CD4-positive, alpha-beta T cell treated with Interferon alpha-2 for 1 hour (primary cell): ENCODE measurements around the gene TENM4.

Experiments used
- DNase-seq, 2 donors: peaks; one replicate each; pipeline ENCODE4 v3.0.0-alpha.2; 2020 to 2022

Gene TENM4

DNA sequence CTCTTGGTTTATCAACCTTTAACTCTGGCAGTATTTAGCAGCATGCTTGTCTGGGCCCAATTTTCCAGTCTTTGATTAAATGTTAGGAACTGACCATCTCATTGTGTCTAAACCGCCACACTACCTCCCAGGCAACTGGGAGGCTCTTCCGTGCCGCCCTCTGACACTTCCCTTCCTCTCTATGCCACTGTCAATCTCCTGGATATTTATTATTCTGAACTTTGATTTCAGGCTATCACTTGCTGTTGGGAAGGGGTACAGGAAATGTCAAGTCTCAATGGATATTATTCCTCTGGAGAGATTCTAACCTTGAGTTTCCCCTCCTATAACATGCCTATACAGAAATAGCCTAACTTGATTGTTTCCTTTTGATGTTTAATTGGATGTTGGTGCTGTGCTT is 643.3 kb downstream of the TENM4 start:
- DNase-seq, result no peak

DNA sequence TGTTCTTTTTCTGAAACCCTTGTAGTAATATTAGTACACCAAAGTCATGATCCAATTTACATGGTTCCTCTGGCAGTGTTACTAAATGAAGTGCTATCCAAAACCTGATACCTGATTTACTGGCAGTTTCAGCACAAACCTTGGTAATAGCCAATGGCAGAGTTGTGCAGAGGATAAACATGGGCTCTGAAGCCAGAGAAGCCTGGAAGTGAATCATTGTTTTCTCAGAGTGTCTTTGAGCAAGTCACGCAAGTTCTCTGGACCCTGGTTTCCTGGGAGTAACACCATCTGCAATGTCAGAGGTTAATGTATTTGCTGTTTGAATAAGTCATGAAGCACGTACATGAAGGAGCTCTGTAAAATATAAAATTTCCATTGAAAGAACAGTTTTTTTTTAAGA is 643.9 kb downstream of the TENM4 start:
- no peak for DNase-seq

DNA sequence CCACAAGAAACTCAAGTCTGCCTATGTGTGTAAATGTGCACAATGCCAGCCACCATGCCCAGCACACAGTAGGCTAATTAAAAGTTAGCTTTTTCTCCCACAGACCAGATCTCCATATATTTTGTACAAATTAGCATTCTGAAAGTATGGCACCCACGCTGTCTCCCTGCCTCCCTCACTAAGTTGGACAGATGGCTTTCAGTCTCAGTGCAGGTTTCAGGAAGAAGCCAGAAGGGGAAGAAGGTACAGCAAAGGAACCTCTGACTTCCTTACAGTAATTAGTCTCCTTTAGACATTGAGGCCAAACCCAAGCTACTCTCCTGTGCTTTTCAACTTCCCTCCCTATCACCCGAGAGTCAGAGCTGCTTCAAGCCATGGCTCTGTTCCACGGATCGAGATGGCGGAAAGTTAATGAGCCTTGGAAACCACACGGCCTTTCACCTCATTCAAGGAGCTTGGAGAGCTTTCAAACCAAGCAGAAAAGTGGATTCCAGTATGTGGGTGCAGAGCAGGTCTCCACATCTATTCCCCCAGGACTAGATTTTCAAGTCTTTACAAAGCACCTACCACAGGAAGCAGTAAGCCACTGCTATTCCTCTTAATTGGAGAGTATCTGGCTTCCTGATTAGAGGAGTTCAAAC is 645.1 kb downstream of the TENM4 start:
- no peak for DNase-seq

DNA sequence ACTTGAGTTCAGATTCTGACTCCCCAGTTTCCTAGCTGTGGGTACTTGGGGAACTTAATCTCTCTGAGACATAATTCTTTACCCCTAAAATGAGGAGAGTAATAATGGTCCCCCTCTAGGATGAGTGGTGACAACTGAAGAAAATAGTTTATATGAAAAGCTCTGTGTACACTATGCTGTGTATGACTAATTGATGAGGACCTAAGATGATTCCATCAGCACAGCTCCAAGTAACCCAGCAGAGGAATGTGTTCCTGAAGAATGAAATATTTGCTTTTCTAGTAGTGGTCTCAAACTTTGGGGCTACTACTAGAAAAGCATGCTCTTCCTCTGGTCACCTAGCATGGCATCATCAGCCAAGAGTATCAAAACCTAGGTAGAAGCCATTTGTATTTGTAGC is 648.9 kb downstream of the TENM4 start:
- no peak for DNase-seq

DNA sequence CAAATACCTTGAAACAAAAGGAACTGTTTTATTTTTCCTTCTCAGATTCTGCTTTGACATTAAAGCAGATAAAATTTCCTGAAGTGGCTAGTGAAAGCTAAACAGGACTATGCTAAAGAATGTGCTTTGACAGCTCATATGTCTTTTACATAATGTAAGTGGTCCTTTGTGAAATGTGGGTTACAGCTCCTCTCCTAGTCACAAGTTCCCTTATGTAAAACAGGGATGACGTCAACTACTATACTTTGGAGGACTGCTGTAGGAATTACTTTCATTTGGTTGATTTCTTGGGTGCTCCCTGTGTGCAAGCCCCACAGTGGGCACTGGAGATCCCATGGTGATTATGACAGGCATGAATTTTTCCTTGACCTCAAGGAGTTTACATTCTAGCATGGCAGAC is 649.6 kb downstream of the TENM4 start:
- DNase-seq, result no peak

DNA sequence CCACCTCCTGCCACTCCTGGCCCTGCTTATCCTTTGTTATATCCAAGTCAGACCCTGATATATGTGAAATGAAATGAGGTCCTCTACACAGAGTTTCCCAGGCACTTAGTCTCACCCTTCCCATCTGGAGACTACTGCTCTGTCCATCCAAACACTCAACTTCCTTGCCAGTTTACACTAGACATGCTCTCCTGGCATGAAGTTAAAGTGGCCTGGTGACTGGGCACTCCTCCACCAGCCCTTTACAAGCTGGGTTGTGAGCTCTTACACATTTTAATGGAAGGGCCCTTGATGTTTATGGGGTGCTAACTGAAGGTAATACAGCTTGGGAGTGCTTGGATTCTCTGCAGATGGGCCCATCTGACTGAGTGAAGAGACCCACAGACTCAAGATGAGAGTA is 650.0 kb downstream of the TENM4 start:
- no peak for DNase-seq

DNA sequence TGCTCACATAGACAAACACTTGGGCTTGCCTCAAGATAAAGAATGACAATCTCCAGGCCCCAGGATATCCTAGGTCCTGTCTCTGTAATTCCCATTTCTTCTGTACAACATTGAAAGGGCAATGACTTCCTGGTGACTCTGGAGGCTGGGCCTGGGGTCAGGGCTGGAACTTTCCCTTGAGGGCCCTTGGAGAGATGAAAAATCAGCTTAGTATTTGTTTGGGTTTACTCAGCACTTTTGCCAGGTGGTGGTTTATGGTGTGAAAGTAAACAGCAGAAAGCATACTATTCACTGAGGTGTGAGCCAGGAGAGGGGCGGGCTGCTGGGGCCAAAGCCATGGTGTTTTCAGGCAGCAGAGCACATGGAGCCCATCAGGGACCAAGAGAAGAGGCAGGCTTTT is 651.5 kb downstream of the TENM4 start:
- no peak for DNase-seq

DNA sequence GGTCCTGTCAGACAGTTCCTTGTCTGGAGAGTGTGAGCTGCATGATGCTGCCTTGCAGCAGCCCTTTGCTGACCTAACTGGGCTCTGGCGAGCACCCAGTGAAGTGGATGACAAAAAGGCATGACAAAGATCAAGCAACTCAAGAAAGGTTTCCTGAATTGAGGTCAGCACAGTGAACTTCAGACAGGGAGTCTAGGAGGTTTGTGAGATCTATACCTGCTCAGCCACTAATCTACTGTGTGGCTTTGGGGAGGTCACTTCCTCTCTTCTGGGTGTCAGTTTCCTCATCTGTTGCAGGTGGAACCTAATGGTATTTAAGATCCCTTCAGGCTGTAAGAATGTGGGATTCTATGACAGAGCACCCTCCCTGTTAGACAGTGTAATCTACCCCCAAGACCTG is 652.3 kb downstream of the TENM4 start:
- DNase-seq, result no peak

DNA sequence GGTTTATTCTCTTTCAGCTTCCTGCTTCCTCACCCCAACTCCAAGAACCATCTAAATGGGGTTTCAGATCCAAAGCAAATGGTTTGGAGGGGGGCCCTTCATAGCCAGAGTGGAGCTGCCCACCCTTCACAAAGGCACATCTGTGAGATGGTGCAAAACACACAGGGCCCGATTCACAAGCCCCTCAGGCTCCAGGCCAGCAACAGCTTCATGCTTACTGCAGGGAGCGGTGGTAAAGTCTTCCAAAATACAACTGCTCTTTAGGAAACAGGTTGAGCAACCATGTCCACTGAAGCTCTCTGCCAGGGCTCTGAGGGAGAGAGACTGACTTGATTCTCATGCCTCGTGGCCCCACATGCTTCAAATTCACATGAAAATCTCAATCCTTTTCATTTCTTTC is 653.1 kb downstream of the TENM4 start:
- DNase-seq, result no peak

DNA sequence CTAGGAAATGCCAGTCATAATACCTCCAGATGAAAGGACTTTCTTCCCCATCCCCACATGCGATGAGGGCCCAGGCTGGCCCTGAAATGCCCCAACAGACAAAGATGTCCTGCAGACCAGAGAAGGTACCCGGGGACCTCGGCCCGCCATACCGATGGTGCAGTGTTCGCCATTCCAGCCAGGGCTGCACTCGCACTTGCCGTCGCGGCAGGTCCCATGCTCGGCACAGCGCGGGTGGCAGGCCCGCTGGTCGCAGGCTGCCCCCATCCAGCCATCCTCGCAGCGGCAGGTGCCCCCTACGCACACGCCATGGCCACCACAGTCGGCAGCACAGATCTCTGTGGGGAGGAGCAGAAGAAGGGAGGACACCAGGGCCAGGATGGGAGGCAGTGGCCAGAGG is 654.1 kb downstream of the TENM4 start:
- DNase-seq, result no peak

DNA sequence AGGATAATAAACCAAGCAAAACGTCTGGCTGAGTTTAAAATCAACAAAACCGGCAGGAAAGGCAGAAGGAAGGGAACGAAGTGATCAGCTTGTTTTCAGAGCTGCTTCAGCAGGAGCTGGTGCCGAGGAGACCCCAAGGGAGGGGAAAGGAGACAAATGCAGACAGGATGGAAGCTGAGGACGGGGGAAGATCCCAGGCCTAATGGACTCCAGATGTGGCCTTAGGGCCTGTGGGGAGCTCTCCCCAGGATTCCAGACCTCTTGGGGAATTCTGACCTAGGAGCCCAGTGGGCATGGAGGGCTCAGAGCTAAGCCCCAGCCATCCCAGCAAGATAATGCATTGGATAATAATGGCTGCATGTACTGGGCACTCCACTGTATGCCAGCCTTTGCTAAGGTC is 654.7 kb downstream of the TENM4 start:
- DNase-seq, result no peak

DNA sequence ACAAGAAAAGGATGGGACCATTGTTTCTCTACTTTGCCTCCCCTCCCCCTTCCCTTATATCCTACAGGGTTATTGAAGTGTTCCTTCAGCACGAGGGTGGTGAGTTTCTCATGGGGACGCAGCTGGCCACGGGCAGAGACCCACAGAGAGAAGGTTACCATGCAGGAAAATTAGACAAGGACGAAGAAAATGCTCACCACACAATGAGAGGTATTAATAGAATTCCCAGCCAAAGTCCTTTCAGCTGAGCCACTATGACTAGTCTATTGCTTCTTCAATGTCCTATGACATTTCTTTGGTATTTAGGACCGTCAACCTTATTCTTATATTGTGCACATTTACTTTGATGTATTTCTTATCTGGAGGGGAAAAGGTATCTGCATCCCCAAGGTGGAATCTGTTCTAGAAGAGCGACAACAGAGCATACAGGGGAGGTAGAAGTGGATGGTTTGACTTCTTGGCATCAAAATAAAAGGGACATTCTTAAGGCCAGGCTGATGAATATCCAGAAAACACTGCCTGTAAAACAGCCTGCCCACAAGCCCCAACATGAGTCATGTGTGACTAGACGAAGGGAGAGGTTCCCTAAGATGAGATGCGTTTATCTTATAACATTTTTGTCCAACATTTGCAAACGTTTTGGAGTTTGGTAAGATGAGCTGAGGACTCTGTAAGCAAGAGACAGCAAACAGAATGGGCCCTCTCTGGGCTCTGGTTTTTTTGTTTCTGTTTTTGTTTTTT is 656.3 kb downstream of the TENM4 start:
- DNase-seq, result no peak

DNA sequence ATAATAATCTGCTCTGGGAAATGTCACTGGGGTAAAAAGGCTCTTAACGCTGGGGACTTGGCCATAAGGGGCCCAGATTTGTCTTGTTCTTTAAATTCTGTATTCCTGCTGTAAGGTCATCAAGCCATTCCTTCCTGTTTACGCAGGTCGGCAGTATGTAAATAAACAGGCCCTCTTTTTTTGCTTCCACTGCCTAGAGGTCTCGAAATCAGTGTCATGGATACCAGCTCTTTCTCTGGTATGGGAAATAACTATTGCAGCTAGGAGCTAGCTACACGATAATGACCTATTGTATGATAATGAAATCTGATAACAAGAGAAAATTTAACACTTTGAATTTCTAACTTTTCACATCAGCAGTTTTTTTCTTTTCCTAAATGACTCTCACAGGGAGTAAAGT is 657.0 kb downstream of the TENM4 start:
- no peak for DNase-seq

DNA sequence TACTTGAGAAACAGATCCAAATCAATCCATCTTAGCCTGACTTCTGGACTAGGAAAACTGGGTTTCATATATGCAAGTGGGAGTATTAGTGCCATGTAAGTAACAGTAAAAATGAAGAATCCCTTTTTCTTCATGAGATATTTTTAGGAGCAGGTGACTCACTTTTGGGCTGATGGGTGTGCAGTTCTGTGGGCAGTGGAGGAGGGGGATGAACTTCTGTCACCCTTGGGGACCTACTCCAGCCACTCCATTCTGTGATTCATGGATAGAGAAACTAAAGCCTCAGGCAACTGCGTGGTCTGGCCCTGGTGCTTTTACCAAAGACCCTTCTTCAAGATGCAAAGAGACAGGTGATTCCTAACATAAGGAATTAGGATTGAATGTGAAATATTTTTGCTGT is 657.5 kb downstream of the TENM4 start:
- DNase-seq, result no peak

DNA sequence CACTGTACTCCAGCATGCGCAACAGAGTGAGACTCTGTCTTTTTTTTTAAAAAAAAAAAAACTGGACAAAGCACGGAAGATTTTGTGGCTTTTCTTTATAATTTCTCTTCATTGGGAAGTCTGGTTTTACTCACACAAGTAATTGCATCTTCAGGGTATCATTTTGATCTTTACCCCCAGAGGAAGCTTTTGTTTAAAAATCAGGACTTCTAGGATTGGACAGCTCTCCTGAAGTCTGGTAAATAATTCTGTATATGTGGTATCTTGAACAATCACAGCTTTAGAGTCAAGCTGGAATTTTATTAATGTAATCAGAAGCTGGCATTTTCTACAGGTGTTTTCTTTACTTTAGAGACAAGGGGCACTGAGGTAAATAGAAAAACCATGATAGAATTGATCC is 658.1 kb downstream of the TENM4 start:
- no peak for DNase-seq

DNA sequence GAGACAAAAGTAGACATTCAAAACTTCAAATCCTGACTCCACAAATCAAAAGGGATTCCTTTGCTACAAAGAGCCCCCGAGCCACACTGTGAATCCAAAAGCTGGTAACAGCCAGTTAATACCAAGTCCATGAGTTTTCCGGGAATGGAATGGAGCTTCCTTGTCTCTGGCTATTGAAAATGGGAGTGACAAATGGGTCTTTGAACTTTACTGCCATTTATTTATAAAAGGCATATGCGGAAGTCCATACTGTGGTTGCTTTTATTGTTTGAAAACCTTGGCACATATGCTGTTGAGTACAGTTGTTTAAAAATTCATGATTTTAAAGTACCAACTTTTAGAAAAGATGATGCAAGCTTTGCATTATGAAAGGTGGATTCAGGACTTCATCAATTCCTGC is 659.9 kb downstream of the TENM4 start:
- DNase-seq, result no peak

DNA sequence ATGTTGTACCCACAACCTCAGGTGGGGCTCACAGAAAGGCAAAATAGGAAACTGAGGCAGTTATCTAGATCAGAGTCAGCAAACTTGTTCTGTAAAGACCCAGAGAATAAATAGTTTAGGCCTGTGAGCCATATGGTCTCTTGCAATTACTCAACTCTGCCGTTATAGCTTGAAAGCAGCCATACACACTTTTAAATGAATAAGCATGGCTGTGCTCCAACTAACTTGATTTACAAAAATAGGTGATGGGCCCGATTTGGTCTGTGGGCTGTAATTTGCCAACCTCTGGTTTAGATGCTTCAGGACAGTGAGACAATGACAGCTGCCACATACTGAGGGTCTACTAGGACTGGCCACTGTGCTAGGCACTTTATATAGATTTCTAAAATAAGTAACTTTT is 667.3 kb downstream of the TENM4 start:
- DNase-seq, result no peak

DNA sequence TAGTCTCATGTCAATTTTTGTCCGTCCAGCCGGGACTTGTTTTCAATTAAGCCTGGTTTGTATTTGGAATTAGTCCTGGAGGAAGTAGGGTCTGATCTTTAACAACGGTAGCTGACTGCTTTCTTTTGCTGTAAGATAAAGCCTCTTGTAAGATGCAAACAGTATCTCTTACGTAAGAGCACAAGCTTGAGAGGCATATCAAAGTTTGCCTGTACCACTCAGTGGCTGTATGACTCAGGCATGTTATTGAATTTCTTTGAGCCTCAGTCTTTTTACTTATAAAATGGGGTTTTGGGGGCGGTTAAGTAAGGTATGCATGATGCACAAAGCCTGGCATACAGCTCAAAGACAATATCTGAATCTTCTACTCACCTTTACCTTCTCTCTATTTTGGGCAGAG is 667.8 kb downstream of the TENM4 start:
- no peak for DNase-seq

DNA sequence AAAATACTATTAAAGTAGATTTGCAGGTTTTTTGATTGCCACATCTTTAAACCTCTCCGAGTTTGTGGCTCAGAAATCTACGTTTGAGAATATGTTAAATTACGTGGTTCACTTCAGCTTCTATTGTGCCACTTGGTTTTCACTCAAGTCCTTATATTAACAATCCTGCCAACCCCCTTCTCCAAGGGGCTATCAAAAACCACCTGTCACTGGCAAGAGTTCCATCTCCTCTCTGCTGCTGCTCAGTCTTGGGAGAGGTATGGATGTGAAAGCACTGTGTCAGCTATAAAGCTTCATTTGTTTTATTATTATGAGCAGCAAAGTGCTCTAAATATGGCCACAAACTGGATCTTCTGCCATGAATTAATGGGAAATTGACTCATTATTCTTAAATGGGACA is 668.6 kb downstream of the TENM4 start:
- DNase-seq, result no peak

DNA sequence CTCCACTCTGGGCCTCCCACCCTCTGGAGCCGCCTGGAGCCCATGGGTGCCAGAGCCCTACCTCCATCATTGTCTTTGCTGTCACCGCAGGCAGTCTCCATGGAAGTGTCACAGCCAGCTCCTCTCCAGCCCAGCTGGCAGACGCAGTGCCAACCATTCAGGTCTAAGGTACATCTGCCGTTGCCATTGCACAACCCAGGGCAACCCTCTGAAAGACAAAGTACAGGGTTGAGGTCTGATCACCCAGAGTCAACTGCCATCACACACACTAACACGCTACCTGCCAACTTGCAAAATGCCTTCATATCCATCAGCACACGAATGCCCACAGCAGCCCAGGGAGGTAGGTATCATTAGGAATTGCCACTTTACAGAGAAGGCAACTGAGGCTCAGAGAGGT is 669.9 kb downstream of the TENM4 start:
- DNase-seq, result no peak

DNA sequence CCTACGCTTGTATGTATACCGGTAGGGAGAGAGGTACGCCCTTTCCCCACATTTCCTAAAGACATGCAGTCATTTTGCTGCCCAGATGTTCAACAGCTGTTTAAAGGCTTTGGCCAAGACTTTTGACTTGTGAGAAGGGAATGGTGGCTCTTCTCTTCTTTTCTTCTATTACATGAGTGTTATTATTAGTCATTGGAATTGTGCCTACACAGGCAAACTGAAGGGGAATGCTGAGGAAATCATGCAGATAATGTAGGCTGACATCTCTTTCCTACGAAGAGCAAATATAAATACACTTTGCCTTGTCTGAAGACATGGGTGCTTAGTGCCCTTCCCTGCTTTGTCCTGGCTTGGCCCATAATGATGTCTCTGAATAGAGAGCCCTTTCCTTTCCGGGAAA is 671.9 kb downstream of the TENM4 start:
- no peak for DNase-seq

DNA sequence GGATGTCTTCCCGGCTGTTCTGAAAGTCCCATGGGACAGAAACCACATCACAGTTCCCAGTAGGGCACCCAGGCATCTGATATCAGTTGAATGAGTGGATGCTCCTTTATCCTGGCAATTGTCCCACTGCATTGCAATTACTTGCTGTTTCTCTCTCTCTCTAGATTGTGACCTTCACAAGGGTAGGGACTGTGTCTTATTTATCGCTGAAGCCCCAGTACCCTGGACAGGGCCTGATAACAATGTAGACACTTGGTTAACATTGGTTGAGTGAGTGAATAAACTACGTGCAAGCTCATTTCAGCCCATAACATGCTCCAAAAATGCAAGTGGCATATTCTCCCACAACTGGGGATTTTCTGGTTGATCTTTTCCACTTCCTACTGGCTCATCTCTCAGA is 672.5 kb downstream of the TENM4 start:
- no peak for DNase-seq

DNA sequence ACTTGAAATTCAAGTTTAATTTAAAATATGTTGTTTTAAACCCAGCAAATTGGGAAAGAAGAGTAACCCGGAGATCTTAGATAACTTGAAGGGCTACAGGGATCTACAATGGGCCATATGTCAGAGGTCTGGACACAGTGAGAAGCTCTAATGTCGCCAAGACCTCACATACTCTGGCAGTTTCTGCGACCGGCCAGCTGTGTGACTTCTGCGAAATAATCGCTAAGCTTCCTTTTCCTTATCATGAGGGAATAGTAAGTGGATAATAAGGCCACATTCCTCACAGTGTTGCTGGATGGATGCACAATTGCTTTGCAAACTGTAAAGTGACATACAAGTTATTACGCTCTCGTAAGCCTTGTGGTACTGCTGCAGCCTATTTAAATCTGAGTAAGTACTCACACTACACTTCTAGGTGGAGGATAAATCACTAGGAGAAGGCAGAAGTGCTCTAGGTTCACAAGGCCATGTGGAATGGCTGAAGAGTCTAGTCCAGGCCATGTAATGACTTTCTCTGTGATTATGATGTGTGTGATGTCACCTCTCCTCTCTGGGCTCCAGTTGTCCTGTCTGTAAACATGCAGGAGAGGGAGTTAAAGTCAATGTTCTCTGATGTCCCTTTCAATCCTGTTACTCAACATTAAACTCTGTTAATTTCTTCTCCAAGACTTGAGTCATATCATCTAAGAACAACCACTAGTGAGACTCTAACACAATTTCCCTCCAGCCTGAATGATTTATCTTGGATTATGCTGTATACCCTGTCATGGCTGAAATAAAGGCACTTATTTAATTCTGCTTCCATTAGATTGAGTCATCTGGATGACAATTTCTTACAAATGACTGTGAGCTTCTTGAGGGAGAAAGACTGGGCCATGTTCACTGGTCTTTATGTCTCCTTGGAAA is 673.5 kb downstream of the TENM4 start:
- DNase-seq, result no peak

DNA sequence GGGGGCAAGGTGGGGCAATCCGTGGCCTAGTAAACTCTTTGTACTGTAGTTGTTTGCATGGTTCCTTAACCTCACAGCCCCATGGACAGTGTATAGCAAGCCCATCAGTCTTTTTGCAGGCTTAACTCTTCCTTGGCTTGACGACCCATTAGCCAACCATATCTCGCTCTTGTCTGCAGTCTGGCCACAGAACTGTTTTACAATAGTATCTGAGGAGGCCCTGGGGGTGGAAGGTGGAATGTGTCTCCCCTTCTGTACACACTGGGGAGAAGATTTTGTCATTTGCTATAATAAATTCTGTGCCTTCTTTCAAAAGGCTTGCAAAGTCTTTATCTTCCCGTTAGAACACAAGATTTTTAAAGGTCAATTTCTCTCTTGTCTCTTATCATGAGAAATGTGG is 675.9 kb downstream of the TENM4 start:
- no peak for DNase-seq
